RWPE1 (cell line): ENCODE measurements around the gene PLOD1.
"Not testable (repeated sequence)": the region's sequence is repeated elsewhere in the genome, so short reads cannot be mapped to it uniquely, and the experiment has no call there.

ENCODE experiments used
- CTCF ChIA-PET: fragments of 350-600 bp; sonication (Branson Sonifier 250); formaldehyde crosslinking; extraction: SDS; loops from one replicate; lab custom pipeline; 2021; lab: Yijun Ruan, JAX
- POLR2A ChIA-PET: fragments of 400-600 bp; formaldehyde crosslinking; extraction: SDS; loops from one replicate; lab custom pipeline; 2020; ENCODE audit warnings: antibody characterized with exemption; ENCODE audit not compliant: low non-redundant PET; lab: Yijun Ruan, JAX
- DNase-seq: peaks from one replicate; pipeline ENCODE4 v3.0.0; 2012; ENCODE audit warnings: low spot score
- H3K27ac ChIP-seq: fragments of 450-650 bp; 2 replicates; pipeline ENCODE4 v1.5.1; 2017
- TF ChIP-seq, protein P1 (sequence below): fragments of 450-650 bp; conservative IDR thresholded peaks from 2 replicates; pipeline ENCODE4 v1.5.1; 2017; ENCODE audit warnings: low read depth, mild to moderate bottlenecking

PLOD1 gene

GRCh38 chr1:12001249-12001917, 66.9 kb downstream of the PLOD1 start:
- peak overlapping the region; percentile 73 for H3K27ac ChIP-seq
- ChIA-PET POLR2A (no interaction called here), CTCF (interaction anchor here (0.6 kb wide), 1 partner anchor 422 kb away, joined by 4 read pairs; no protein-coding TSS in a partner anchor)
- TF ChIP-seq, protein P1, sequence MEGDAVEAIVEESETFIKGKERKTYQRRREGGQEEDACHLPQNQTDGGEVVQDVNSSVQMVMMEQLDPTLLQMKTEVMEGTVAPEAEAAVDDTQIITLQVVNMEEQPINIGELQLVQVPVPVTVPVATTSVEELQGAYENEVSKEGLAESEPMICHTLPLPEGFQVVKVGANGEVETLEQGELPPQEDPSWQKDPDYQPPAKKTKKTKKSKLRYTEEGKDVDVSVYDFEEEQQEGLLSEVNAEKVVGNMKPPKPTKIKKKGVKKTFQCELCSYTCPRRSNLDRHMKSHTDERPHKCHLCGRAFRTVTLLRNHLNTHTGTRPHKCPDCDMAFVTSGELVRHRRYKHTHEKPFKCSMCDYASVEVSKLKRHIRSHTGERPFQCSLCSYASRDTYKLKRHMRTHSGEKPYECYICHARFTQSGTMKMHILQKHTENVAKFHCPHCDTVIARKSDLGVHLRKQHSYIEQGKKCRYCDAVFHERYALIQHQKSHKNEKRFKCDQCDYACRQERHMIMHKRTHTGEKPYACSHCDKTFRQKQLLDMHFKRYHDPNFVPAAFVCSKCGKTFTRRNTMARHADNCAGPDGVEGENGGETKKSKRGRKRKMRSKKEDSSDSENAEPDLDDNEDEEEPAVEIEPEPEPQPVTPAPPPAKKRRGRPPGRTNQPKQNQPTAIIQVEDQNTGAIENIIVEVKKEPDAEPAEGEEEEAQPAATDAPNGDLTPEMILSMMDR: no peak
- DNase-seq: no peak

GRCh38 chr1:12001996-12002493, 67.5 kb downstream of the PLOD1 start:
- H3K27ac ChIP-seq: peak overlapping the region; percentile 73
- POLR2A ChIA-PET: no interaction called here
- DNase-seq: peak; percentile 36
- TF ChIP-seq, protein P1: no peak
- CTCF ChIA-PET: interaction anchor here (0.6 to 0.8 kb wide), 2 partner anchors 17 to 93 kb away, joined by 3 to 4 read pairs; no protein-coding TSS in a partner anchor

DNA sequence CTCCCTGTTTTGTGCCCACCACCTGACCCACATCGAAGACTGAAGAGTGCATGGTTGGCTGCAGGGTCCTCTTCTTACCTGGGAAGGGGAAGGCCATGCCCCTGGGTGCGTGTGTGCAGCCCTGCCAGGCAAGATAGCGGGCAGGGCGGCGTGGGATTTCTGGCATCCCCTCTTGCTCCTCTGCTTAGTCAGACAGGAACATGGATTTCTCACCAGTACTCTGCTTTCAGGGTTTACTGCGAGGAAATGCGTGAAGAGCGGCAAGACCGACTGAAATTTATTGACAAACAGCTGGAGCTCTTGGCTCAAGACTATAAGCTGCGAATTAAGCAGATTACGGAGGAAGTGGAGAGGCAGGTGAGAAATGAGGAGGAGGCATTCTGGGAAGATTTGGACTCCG, 69.2 kb downstream of the PLOD1 start:
- no peak for DNase-seq
- ChIA-PET POLR2A (interaction anchor here (1.2 kb wide), 1 partner anchor 16 kb away, joined by 3 read pairs; the partner anchor contains the start of gene MIIP), CTCF (no interaction called here)
- TF ChIP-seq, protein P1: no peak
- H3K27ac ChIP-seq: no peak overlapping the region

DNA sequence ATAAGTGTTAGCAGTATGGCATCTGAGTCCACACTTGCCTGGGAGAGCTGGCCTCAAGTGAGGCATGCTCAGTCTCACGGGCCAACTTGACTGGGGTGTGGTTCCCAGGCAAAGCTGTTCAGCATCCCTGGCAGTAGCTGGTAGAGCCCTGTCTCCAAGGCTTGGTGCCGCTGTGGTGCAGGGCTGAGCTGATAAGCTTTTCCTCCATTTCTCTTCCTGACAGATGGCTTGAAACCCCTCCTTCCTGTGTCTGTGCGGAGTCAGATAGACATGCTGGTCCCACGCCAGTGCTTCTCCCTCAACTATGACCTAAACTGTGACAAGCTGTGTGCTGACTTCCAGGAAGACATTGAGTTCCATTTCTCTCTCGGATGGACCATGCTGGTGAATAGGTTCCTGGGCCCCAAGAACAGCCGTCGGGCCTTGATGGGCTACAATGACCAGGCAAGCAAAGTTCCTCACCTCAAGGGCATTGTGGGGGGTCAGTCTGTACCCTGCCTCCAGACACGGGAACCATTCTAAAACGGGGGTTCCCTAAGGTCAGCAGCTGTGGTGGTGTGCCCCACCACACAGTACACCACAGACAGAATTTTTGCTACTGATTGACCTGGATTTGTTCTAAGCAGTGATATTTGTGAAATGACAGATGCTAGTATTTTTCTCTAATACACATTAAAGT, 71.1 kb downstream of the PLOD1 start:
- no peak for DNase-seq
- ChIA-PET CTCF (no interaction called here), POLR2A (no interaction called here)
- 0 out of 2 replicates have a peak overlapping the region, but pooled peaks have one; percentile 12 for H3K27ac ChIP-seq
- TF ChIP-seq, protein P1: no peak

GRCh38 chr1:12006167-12006921, 71.8 kb downstream of the PLOD1 start:
- ChIA-PET CTCF (no interaction called here), POLR2A (no interaction called here)
- no peak for DNase-seq
- no peak overlapping the region for H3K27ac ChIP-seq
- TF ChIP-seq, protein P1: no peak

DNA sequence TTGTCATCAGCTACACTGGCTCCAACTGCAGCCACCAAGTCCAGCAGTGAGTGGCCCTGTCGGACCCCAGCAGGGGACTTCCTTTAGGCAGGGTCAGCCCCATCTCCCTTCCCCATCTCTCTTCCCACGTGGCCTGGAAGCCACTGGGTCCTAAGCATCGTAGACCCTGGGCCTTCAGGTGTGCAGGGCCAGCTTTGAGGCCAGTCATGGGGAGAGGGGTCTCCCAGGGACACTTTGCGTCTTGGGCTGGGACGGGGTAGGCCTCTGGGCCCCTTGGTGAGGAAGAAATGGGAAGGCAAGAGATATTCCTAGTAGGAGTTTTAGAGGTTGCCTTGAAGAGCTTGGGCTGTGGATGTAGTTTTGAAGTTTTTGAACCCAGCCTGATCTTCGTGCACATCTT, 72.7 kb downstream of the PLOD1 start:
- ChIA-PET POLR2A (no interaction called here), CTCF (interaction anchor here (0.6 kb wide), 1 partner anchor 73 kb away, joined by 4 read pairs; no protein-coding TSS in a partner anchor)
- no peak overlapping the region for H3K27ac ChIP-seq

DNA sequence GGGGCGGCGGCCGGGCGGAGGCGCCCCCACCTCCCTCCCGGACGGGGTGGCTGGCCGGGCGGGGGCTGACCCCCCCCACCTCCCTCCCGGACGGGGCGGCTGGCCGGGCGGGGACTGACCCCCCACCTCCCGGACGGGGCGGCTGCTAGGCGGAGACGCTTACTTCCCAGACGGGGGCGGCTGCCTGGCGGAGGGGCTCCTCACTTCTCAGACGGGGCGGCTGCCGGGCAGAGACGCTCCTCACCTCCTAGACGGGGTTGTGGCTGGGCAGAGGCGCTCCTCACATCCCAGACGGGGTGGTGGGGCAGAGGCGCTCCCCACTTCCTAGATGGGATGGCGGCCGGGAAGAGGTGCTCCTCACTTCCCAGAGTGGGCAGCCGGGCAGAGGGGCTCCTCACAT, 73.8 kb downstream of the PLOD1 start:
- CTCF ChIA-PET, DNase-seq, POLR2A ChIA-PET, H3K27ac ChIP-seq: not testable (repeated sequence)

More for the DNA sequence above, 72.7 kb downstream of the PLOD1 start:
- TF ChIP-seq, protein P1: no peak
- DNase-seq: no peak
